GM12878 (cell line): ENCODE data around the gene AMBRA1. TPM values are rescaled to one million over a fixed set of nuclear protein-coding genes. Genes with fewer than 3 reads are reported as not detected.

Experiments used
- ATAC-seq: fragments of 200-7000 bp; cut with Tn5 transposase; 3 replicates; pipeline ENCODE4 v1.9.1; 2020; ENCODE audit warnings: mild to moderate bottlenecking, moderate library complexity
- BruUV-seq: library from RNA; stranded (reverse); fragments of 400-500 nt; replicated peaks from 2 replicates; lab custom pipeline; 2021; lab: Mats Ljungman, UMichigan
- CTCF ChIA-PET: fragments of 300-600 bp; sonication (Branson Sonifier 250); formaldehyde crosslinking; extraction: SDS; loops from one replicate; lab custom pipeline; 2021; ENCODE audit warnings: inconsistent platforms; lab: Yijun Ruan, JAX
- POLR2A ChIA-PET: fragments of 350-600 bp; formaldehyde crosslinking; extraction: SDS; loops from one replicate; lab custom pipeline; 2021; ENCODE audit warnings: inconsistent platforms; lab: Charles Lee
- RAD21 ChIA-PET: fragments of 300-600 bp; sonication (Branson Sonifier 250); formaldehyde crosslinking; loops from one replicate; lab custom pipeline; 2023; ENCODE audit warnings: antibody characterized with exemption; ENCODE audit not compliant: unreplicated experiment; lab: Charles Lee
- SMC1A ChIA-PET: fragments of 300-600 bp; sonication (Branson Sonifier 250); formaldehyde crosslinking; loops from one replicate; lab custom pipeline; 2023; ENCODE audit not compliant: unreplicated experiment, uncharacterized antibody; lab: Charles Lee
- DNase-seq: peaks from one replicate; pipeline ENCODE4 v3.0.0-alpha.2; 2011; ENCODE audit warnings: low read depth, low spot score
- FAIRE-seq: peaks from 3 replicates; lab custom pipeline; 2011; peaks lifted over from hg19 to GRCh38; lab: Jason Lieb, UNC
- H2AFZ ChIP-seq: 2 replicates; pipeline ENCODE4 v1.6.0; 2011; ENCODE audit warnings: low read depth, low read length, control low read depth; ENCODE audit not compliant: control insufficient read depth
- H3K27ac ChIP-seq: 2 replicates; pipeline ENCODE4 v1.5.1; 2011; ENCODE audit warnings: control low read depth; ENCODE audit not compliant: control insufficient read depth, insufficient read depth
- H3K27me3 ChIP-seq, 2 experiments: replicated peaks in 1 of 2; 2 replicates each; pipeline versions ENCODE4 v1.6.0 to v1.6.1; 2011; ENCODE audit warnings: low read length in 1 of 2; ENCODE audit not compliant: control insufficient read depth in 2 of 2, insufficient read depth in 2 of 2
- H3K36me3 ChIP-seq, 2 experiments: 2 replicates each; pipeline ENCODE4 v1.5.1; 2011; ENCODE audit warnings: low read length in 1 of 2; ENCODE audit not compliant: control insufficient read depth in 2 of 2, insufficient read depth in 2 of 2
- H3K4me1 ChIP-seq: 2 replicates; pipeline ENCODE4 v1.6.1; 2011; ENCODE audit warnings: mild to moderate bottlenecking, low read length, moderate library complexity, mixed read lengths; ENCODE audit not compliant: control insufficient read depth, insufficient read depth
- H3K4me2 ChIP-seq: 2 replicates; pipeline ENCODE4 v1.6.0; 2011; ENCODE audit warnings: control low read depth; ENCODE audit not compliant: control insufficient read depth, insufficient read depth
- H3K4me3 ChIP-seq: fragments of 200-600 bp; sonication (generic); 2 replicates; pipeline ENCODE4 v1.5.1; 2016
- H3K79me2 ChIP-seq: 2 replicates; pipeline ENCODE4 v1.6.0; 2011; ENCODE audit warnings: low read length; ENCODE audit not compliant: control insufficient read depth, insufficient read depth
- H3K9ac ChIP-seq: 2 replicates; pipeline ENCODE4 v1.8.0; 2011; ENCODE audit warnings: low read length, control low read depth, mixed read lengths; ENCODE audit not compliant: control insufficient read depth, insufficient read depth
- H3K9me3 ChIP-seq: replicated peaks from 3 replicates; pipeline ENCODE4 v1.5.1; 2011; ENCODE audit warnings: mild to moderate bottlenecking, low read length; ENCODE audit not compliant: control insufficient read depth, insufficient read depth
- H4K20me1 ChIP-seq: 2 replicates; pipeline ENCODE4 v1.6.0; 2011; ENCODE audit not compliant: control insufficient read depth, insufficient read depth
- BCL11A ChIP-seq: IDR thresholded peaks from 2 replicates; pipeline ENCODE4 v1.6.1; 2011; ENCODE audit warnings: low read depth, low read length
- CBX3 ChIP-seq: fragments of 200-600 bp; sonication (generic); IDR thresholded peaks from 2 replicates; pipeline ENCODE4 v1.6.1; 2016; ENCODE audit warnings: low read depth, borderline replicate concordance
- CREM ChIP-seq: IDR thresholded peaks from 2 replicates; pipeline ENCODE4 v1.6.1; 2014; ENCODE audit warnings: antibody characterized with exemption, low read depth
- CUX1 ChIP-seq: IDR thresholded peaks from 2 replicates; pipeline ENCODE4 v1.6.1; 2012; ENCODE audit warnings: improper control_type of control experiment, low read depth, low read length; ENCODE audit not compliant: insufficient replicate concordance
- DPF2 ChIP-seq: fragments of 450-650 bp; IDR thresholded peaks from 2 replicates; pipeline ENCODE4 v1.6.1; 2017; ENCODE audit warnings: mild to moderate bottlenecking
- ESRRA ChIP-seq: IDR thresholded peaks from 2 replicates; pipeline ENCODE4 v1.6.1; 2012; ENCODE audit warnings: mild to moderate bottlenecking, low read length, improper control_type of control experiment
- GABPA ChIP-seq: IDR thresholded peaks from 2 replicates; pipeline ENCODE4 v1.6.1; 2014; ENCODE audit warnings: antibody characterized with exemption, low read depth, mild to moderate bottlenecking, inconsistent platforms
- HDGF ChIP-seq: fragments of 450-650 bp; IDR thresholded peaks from 2 replicates; pipeline ENCODE4 v1.6.1; 2016; ENCODE audit warnings: antibody characterized with exemption
- IRF4 ChIP-seq: IDR thresholded peaks from 2 replicates; pipeline ENCODE4 v1.6.1; 2011; ENCODE audit warnings: low read depth, low read length
- MYB ChIP-seq: fragments of 150-350 bp; IDR thresholded peaks from 2 replicates; pipeline ENCODE4 v1.6.1; 2014; ENCODE audit warnings: mild to moderate bottlenecking, low read depth, low read length, borderline replicate concordance
- NBN ChIP-seq: fragments of 450-650 bp; IDR thresholded peaks from 2 replicates; pipeline ENCODE4 v1.6.1; 2016
- NFIC ChIP-seq: IDR thresholded peaks from 2 replicates; pipeline ENCODE4 v1.6.1; 2012; ENCODE audit warnings: low read depth, mild to moderate bottlenecking, inconsistent platforms, low read length, moderate library complexity
- NR2C2 ChIP-seq: IDR thresholded peaks from 2 replicates; pipeline ENCODE4 v1.6.1; 2011; ENCODE audit warnings: borderline replicate concordance, low read depth; ENCODE audit not compliant: control insufficient read depth, insufficient read length
- POU2F2 ChIP-seq: IDR thresholded peaks from 3 replicates; pipeline ENCODE4 v1.6.1; 2011; ENCODE audit warnings: low read depth, mild to moderate bottlenecking, low read length, borderline replicate concordance
- RFX5 ChIP-seq: IDR thresholded peaks from 2 replicates; pipeline ENCODE4 v1.6.1; 2011; ENCODE audit warnings: low read depth, low read length, improper control_type of control experiment
- RUNX3 ChIP-seq: IDR thresholded peaks from 2 replicates; pipeline ENCODE4 v1.6.1; 2012; ENCODE audit warnings: low read length, inconsistent platforms
- SIX5 ChIP-seq: IDR thresholded peaks from 2 replicates; pipeline ENCODE4 v1.6.1; 2011; ENCODE audit warnings: mild to moderate bottlenecking, low read depth, low read length, moderate library complexity; ENCODE audit not compliant: severe bottlenecking
- SREBF2 ChIP-seq: IDR thresholded peaks from 2 replicates; pipeline ENCODE4 v1.6.1; 2012; ENCODE audit warnings: mild to moderate bottlenecking, low read length
- TAF1 ChIP-seq: IDR thresholded peaks from 2 replicates; pipeline ENCODE4 v1.6.1; 2011; ENCODE audit warnings: mild to moderate bottlenecking, low read depth, low read length, borderline replicate concordance
- ZBTB33 ChIP-seq: fragments of 450-650 bp; IDR thresholded peaks from 2 replicates; pipeline ENCODE4 v1.6.1; 2017; ENCODE audit warnings: mild to moderate bottlenecking
- WGBS: methylation state at CpG from one replicate; pipeline ENCODE4 v1.1.6; 2016; ENCODE audit warnings: low lambda C conversion rate; ENCODE audit not compliant: insufficient replicate concordance, insufficient coverage; ENCODE audit errors: missing lambda C conversion rate; 5-methylcytosine and 5-hydroxymethylcytosine counted together
- in situ Hi-C: fragments of 300-500 bp; cut with MboI; formaldehyde crosslinking; loops from 9 replicates; pipeline ENCODE4 v1.14.3; 2018; ENCODE audit warnings: mixed read lengths
- intact Hi-C: fragments of 100-400 bp; cut with micrococcal nuclease; formaldehyde crosslinking; loops from one replicate; pipeline ENCODE4 v1.14.2; 2022; ENCODE audit not compliant: unreplicated experiment
- polyA plus RNA-seq, 11 experiments: library from polyadenylated mRNA; depleted of rRNA in 4 of 11; unstranded in 6 of 11; stranded (reverse) in 5 of 11; fragments of >200 nt; fragmentation: Nextera tagmentation in 4 of 11; fragmentation: Illumina TruSeq in 1 of 11; extraction: Ambion mirVana in 4 of 11; extraction: Trizol in 1 of 11; gene quantifications; 1 replicate in 1 of 11; 2 replicates in 10 of 11; pipeline versions ENCODE4 v1.2.1 to v1.2.3, GENCODE V29; 2011 to 2016; ENCODE audit warnings: inconsistent platforms in 2 of 11, missing spikeins in 2 of 11, low read depth in 1 of 11
- total RNA-seq, 4 experiments: library from RNA; depleted of rRNA in 3 of 4; stranded (reverse); fragments of >200 nt in 3 of 4; fragmentation: Illumina TruSeq in 1 of 4; extraction: Trizol in 1 of 4; gene quantifications; 2 replicates each; pipeline versions ENCODE4 v1.2.1 to v1.2.3, GENCODE V29; 2013 to 2021

The AMBRA1 gene
- total and polyA plus RNA-seq, 10 of the 15 experiments (the other 5 are each of a cell fraction or from before 2014, with no cell fraction given), result 0.57 to 34.3 (median 13.7) TPM

DNA sequence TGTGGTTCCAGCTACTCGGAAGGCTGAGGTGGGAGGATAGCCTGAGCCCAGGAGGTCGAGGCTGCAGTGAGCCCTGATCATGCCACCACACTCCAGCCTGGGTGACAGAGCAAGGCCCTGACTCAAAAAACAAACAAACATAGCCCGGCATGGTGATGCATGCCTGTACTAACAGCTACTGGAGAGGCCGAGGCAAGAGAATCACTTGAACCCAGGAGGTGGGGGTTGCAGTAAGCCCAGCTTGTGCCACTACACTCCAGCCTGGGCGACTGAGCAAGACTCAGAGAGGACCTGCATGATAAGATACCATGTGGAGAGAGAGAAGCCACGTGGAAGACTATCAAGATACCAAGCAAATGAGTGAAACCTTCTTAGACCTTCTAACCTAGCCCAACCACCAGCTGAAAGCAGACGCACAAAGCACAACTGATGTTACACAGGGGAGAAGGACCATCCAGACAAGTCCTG, 36.1 kb downstream of the AMBRA1 start:
- Histone ChIP-seq H3K36me3 (no peaks in the 10 kb centered on the region), H3K4me1 (peaks cover 23% of the 10 kb centered on the region), H3K79me2 (peaks cover 67% of the 10 kb centered on the region), H3K27me3 (no peaks in the 10 kb centered on the region), H4K20me1 (no peaks in the 10 kb centered on the region), H3K4me3 (no peak overlapping the region), H2AFZ (no peak overlapping the region), H3K9ac (no peak overlapping the region), H3K27ac (no peak overlapping the region), H3K9me3 (no peaks in the 10 kb centered on the region), H3K4me2 (no peak overlapping the region)
- ATAC-seq (no peak), DNase-seq (no peak), FAIRE-seq (no peak)
- BruUV-seq, result no TSS peak
- ChIA-PET RAD21 (interaction anchor here (0.8 kb wide), 1 partner anchor 70 kb away, joined by 5 read pairs; no protein-coding TSS in a partner anchor), SMC1A (interaction anchor here (1.4 to 5.4 kb wide), 2 partner anchors 13 to 54 kb away, joined by 3 to 30 read pairs; no protein-coding TSS in a partner anchor), POLR2A (interaction anchor here (0.5 to 1.0 kb wide), 4 partner anchors 10 to 62 kb away, joined by 3 to 4 read pairs (median 3); no protein-coding TSS in a partner anchor), CTCF (interaction anchor here (0.6 to 2.1 kb wide), 6 partner anchors 13 to 820 kb away, joined by 3 to 5 read pairs (median 3); partner anchors contain the start of gene ATG13)
- in situ Hi-C loops, result no loop called here
- intact Hi-C loops, result no loop called here
- TF ChIP-seq BCL11A, result no peak
- no peak for TF ChIP-seq ESRRA
- TF ChIP-seq DPF2, result no peak
- TF ChIP-seq CUX1, result no peak
- TF ChIP-seq GABPA, result no peak
- TF ChIP-seq CREM, result no peak
- no peak for TF ChIP-seq CBX3
- no peak for TF ChIP-seq TAF1
- TF ChIP-seq IRF4, result no peak
- TF ChIP-seq NFIC, result no peak
- no peak for TF ChIP-seq MYB
- no peak for TF ChIP-seq POU2F2
- TF ChIP-seq SIX5, result no peak
- TF ChIP-seq RUNX3, result no peak
- TF ChIP-seq HDGF, result no peak
- no peak for TF ChIP-seq SREBF2
- TF ChIP-seq ZBTB33, result no peak
- no peak for TF ChIP-seq RFX5
- no peak for TF ChIP-seq NBN
- no peak for TF ChIP-seq NR2C2
- WGBS, result 81% methylated on average over 7 of the region's 7 CpGs
